Spleen (tissue), 11 donors: ENCODE results near the gene CREBRF. TPM values are rescaled to one million over a fixed set of nuclear protein-coding genes. Genes with fewer than 3 reads are reported as not detected.

ENCODE experiments used
- DNase-seq: peaks from one replicate; pipeline ENCODE4 v3.0.0-alpha.2; 2020
- H3K27ac ChIP-seq, 8 donors: fragments of 200-600 bp; sonication (generic) in 7 of 8; 1 replicate in 4 of 8; 2 replicates in 4 of 8; pipeline versions ENCODE4 v1.5.0 to v1.8.0; 2016 to 2021; ENCODE audit warnings: inconsistent platforms in 4 of 8, mild to moderate bottlenecking in 4 of 8, moderate library complexity in 1 of 8
- H3K27me3 ChIP-seq, 7 donors: fragments of 200-600 bp; sonication (generic) in 6 of 7; replicated peaks in 1 of 7; 1 replicate in 4 of 7; 2 replicates in 3 of 7; pipeline versions ENCODE4 v1.5.0 to v1.8.0; 2016 to 2021; ENCODE audit warnings: inconsistent platforms in 3 of 7, mild to moderate bottlenecking in 1 of 7
- H3K36me3 ChIP-seq, 6 donors: fragments of 200-600 bp; sonication (generic) in 5 of 6; 1 replicate in 4 of 6; 2 replicates in 2 of 6; pipeline versions ENCODE4 v1.5.0 to v1.8.0; 2016 to 2021; ENCODE audit warnings: inconsistent platforms in 2 of 6
- H3K4me1 ChIP-seq, 6 donors: fragments of 200-600 bp; sonication (generic) in 5 of 6; 1 replicate in 3 of 6; 2 replicates in 3 of 6; pipeline versions ENCODE4 v1.5.0 to v1.8.0; 2016 to 2021; ENCODE audit warnings: inconsistent platforms in 3 of 6
- H3K4me3 ChIP-seq, 8 donors: fragments of 200-600 bp; sonication (generic) in 7 of 8; 1 replicate in 4 of 8; 2 replicates in 4 of 8; pipeline versions ENCODE4 v1.5.0 to v1.8.0; 2016 to 2021; ENCODE audit warnings: inconsistent platforms in 4 of 8, mild to moderate bottlenecking in 4 of 8, moderate library complexity in 2 of 8
- H3K9me3 ChIP-seq, 8 donors: fragments of 200-600 bp; sonication (generic) in 7 of 8; 1 replicate in 4 of 8; 2 replicates in 4 of 8; pipeline versions ENCODE4 v1.5.0 to v1.8.0; 2016 to 2021; ENCODE audit warnings: inconsistent platforms in 4 of 8
- POLR2A ChIP-seq, 3 donors: fragments of 450-650 bp; IDR thresholded peaks; one replicate each; pipeline ENCODE4 v1.5.1; 2017; ENCODE audit warnings: antibody characterized with exemption in 3 of 3, mild to moderate bottlenecking in 1 of 3
- POLR2AphosphoS5 ChIP-seq, 3 donors: sonication (generic); formaldehyde crosslinking; IDR thresholded peaks; one replicate each; pipeline ENCODE4 v1.5.1; 2017; ENCODE audit warnings: antibody characterized with exemption in 3 of 3
- whole genome bisulfite sequencing, 5 donors: extraction: QIAGEN DNeasy Blood & Tissue Kit in 3 of 5; methylation state at CpG; one replicate each; pipeline versions ENCODE4 v1.1.5 to v1.1.7; 2013 to 2018; 5-methylcytosine and 5-hydroxymethylcytosine counted together
- intact Hi-C: fragments of 100-400 bp; cut with DNase I; formaldehyde crosslinking; loops from one replicate; pipeline ENCODE4 v1.15.0; 2023; ENCODE audit warnings: low total_unique reads
- polyA plus RNA-seq, 3 donors: library from polyadenylated mRNA; stranded (reverse); fragments of 200-250 nt; gene quantifications; one replicate each; pipeline ENCODE4 v1.2.1, GENCODE V29; 2013
- total RNA-seq, 7 donors: library from RNA; depleted of rRNA in 3 of 7; stranded (reverse); fragments of >200 nt in 3 of 7; fragmentation: NEBNext Ultra II Directional in 4 of 7; extraction: Animal tissue kit (Norgen Biotek cat#: 25700) in 4 of 7; gene quantifications; one replicate each; pipeline versions ENCODE4 v1.1.0 to v1.2.1, GENCODE V29; 2016 to 2021
- TF ChIP-seq, protein P1 (sequence below), 11 experiments: fragments of 200-600 bp in 7 of 11; fragments of 450-650 bp in 4 of 11; sonication (generic) in 4 of 11; IDR thresholded peaks in 8 of 11; conservative IDR thresholded peaks in 3 of 11; 1 replicate in 7 of 11; 2 replicates in 4 of 11; pipeline versions ENCODE4 v1.4.0 to v1.8.0; 2016 to 2021; ENCODE audit warnings: antibody characterized with exemption in 11 of 11, inconsistent platforms in 4 of 11, mild to moderate bottlenecking in 1 of 11
- donor health status: healthy with polysubstance abuse.
- donor health status: DM: no; HTN: no; CAD: no; lungs with moderate emphysema.
- donor health status: DM: no; HTN: no; CAD: no.
- donor health status: Bipolar disorder and iron deficiency.
- donor health status: healthy.
- donor health status: DM: no; HTN: no; CAD: no.
- donor health status: DM: yes; HTN: yes; CAD: no.

Gene CREBRF
- total and polyA plus RNA-seq, 10 donors: 7.2 to 85.9 (median 56.2) TPM

GRCh38 chr5:173011566-173011965, 44.6 kb upstream of the CREBRF start:
- TF ChIP-seq POLR2A (IDR thresholded peaks at IDR 0.05) (no peak), POLR2AphosphoS5 (IDR thresholded peaks at IDR 0.05) (no peak)
- TF ChIP-seq, protein P1, sequence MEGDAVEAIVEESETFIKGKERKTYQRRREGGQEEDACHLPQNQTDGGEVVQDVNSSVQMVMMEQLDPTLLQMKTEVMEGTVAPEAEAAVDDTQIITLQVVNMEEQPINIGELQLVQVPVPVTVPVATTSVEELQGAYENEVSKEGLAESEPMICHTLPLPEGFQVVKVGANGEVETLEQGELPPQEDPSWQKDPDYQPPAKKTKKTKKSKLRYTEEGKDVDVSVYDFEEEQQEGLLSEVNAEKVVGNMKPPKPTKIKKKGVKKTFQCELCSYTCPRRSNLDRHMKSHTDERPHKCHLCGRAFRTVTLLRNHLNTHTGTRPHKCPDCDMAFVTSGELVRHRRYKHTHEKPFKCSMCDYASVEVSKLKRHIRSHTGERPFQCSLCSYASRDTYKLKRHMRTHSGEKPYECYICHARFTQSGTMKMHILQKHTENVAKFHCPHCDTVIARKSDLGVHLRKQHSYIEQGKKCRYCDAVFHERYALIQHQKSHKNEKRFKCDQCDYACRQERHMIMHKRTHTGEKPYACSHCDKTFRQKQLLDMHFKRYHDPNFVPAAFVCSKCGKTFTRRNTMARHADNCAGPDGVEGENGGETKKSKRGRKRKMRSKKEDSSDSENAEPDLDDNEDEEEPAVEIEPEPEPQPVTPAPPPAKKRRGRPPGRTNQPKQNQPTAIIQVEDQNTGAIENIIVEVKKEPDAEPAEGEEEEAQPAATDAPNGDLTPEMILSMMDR (IDR thresholded peaks at IDR 0.05 in 8 of 11, conservative IDR thresholded peaks at IDR 0.05 in 3 of 11): no peak
- peaks cover 0 to 4% (median 0%) of the 10 kb centered on the region in 6 donors for H3K36me3 ChIP-seq
- peak overlapping the region in 4 of 8 donors; percentile 27 to 90 (median 74) for H3K27ac ChIP-seq
- H3K9me3 ChIP-seq: no peaks in the 10 kb centered on the region
- intact Hi-C loops: no loop called here
- H3K27me3 ChIP-seq: no peaks in the 10 kb centered on the region
- 55 to 82% (median 73%) methylated on average over 4 of the region's 4 CpGs for WGBS, 5 donors
- no peak for DNase-seq
- peaks cover 12 to 100% (median 87%) of the 10 kb centered on the region in 6 donors for H3K4me1 ChIP-seq
- H3K4me3 ChIP-seq: no peak overlapping the region

- Histone ChIP-seq H3K9me3 (no peaks in the 10 kb centered on the region), H3K4me1 (peaks cover 11 to 100% (median 85%) of the 10 kb centered on the region in 6 donors), H3K27ac (peak overlapping the region in 4 of 8 donors; percentile 27 to 90 (median 82)), H3K27me3 (no peaks in the 10 kb centered on the region), H3K36me3 (peaks cover 0 to 4% (median 0%) of the 10 kb centered on the region in 6 donors), H3K4me3 (no peak overlapping the region)
- intact Hi-C loops: no loop called here
- 61 to 86% (median 81%) methylated on average over 4 of the region's 4 CpGs for WGBS, 5 donors
- DNase-seq: peak; percentile 79
- TF ChIP-seq POLR2A (IDR thresholded peaks at IDR 0.05) (no peak), POLR2AphosphoS5 (IDR thresholded peaks at IDR 0.05) (peak in 1 of 3 donors; percentile 64)
- TF ChIP-seq, protein P1 (IDR thresholded peaks at IDR 0.05 in 8 of 11, conservative IDR thresholded peaks at IDR 0.05 in 3 of 11): no peak
These were observed 43.3 kb upstream of the CREBRF start for GRCh38 chr5:173012882-173013281.

DNA sequence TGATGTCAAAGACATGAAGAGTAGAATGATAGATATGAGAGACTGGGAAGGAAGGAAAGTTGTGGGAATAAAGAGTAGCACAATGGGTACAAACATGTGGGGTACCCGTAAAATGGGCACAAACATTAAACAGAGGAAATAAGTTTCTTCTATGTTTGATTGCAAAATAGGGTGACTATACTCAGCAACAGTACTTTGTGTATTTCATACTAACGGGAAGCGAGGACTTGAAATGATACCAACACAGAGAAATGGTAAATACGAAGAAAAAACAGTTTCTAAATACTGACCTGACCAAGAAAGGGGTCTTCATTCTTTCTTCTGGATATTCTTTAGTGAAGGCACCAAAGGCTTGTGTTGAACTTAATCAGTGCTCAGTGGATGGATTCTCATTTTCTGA, 41.5 kb upstream of the CREBRF start:
- Histone ChIP-seq H3K27ac (peak overlapping the region in 7 of 8 donors; percentile 58 to 90 (median 78)), H3K36me3 (peaks cover 0 to 9% (median under 1%) of the 10 kb centered on the region in 6 donors), H3K27me3 (no peaks in the 10 kb centered on the region), H3K4me1 (peaks cover 7 to 100% (median 79%) of the 10 kb centered on the region in 6 donors), H3K4me3 (no peak overlapping the region), H3K9me3 (no peaks in the 10 kb centered on the region)
- TF ChIP-seq, protein P1 (IDR thresholded peaks at IDR 0.05 in 8 of 11, conservative IDR thresholded peaks at IDR 0.05 in 3 of 11): no peak
- TF ChIP-seq POLR2AphosphoS5 (IDR thresholded peaks at IDR 0.05) (no peak), POLR2A (IDR thresholded peaks at IDR 0.05) (no peak)
- intact Hi-C loops: no loop called here
- DNase-seq: no peak
- 53 to 86% (median 68%) methylated on average over 4 of the region's 4 CpGs for WGBS, 5 donors

DNA sequence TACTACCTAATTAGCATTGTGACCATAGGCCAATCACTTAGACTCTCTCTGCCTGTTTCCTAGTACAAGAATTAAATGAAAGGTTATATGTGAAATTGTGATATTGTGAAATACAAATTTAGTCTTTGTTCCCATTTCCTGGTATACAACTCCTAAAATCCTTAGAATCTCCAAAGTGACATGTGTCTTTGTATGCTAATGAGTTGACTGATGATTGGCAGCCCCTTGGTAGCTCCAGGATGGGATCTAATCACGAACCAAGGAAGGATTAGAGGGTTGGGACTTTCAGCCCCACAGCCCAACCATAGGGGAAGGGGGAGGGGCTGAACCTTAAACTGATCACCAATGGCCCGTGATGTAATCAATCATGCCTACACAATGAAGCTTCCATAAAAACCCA, 41.0 kb upstream of the CREBRF start:
- H3K27me3 ChIP-seq: no peaks in the 10 kb centered on the region
- intact Hi-C loops: no loop called here
- no peaks in the 10 kb centered on the region for H3K9me3 ChIP-seq
- H3K36me3 ChIP-seq: peaks cover 0 to 15% (median 4%) of the 10 kb centered on the region in 6 donors
- 86 to 95% (median 89%) methylated on average over 2 of the region's 2 CpGs for WGBS, 5 donors
- H3K4me1 ChIP-seq: peaks cover 7 to 100% (median 74%) of the 10 kb centered on the region in 6 donors
- H3K27ac ChIP-seq: peak overlapping the region in 7 of 8 donors; percentile 62 to 90 (median 78)
- TF ChIP-seq, protein P1 (IDR thresholded peaks at IDR 0.05 in 8 of 11, conservative IDR thresholded peaks at IDR 0.05 in 3 of 11): no peak
- TF ChIP-seq POLR2A (IDR thresholded peaks at IDR 0.05) (no peak), POLR2AphosphoS5 (IDR thresholded peaks at IDR 0.05) (no peak)
- H3K4me3 ChIP-seq: no peak overlapping the region
- DNase-seq: no peak
